H1 (cell line): ENCODE measurements around the gene CNGA2. TPM values are rescaled to one million over a fixed set of nuclear protein-coding genes. Genes with fewer than 3 reads are reported as not detected.

Experiments
- CTCF ChIA-PET: fragments of 300-600 bp; sonication (Branson Sonifier 250); formaldehyde crosslinking; loops from one replicate; lab custom pipeline; 2021; ENCODE audit not compliant: partially characterized antibody; lab: Charles Lee
- POLR2A ChIA-PET: fragments of 300-600 bp; sonication (Branson Sonifier 250); formaldehyde crosslinking; loops from one replicate; lab custom pipeline; 2021; ENCODE audit warnings: inconsistent platforms; ENCODE audit not compliant: partially characterized antibody; lab: Charles Lee
- DNase-seq, 2 experiments: peaks; one replicate each; pipeline versions ENCODE4 v3.0.0 to v3.0.0-alpha.2; 2010 to 2022; ENCODE audit warnings: low spot score in 2 of 2, low read depth in 1 of 2, mixed read lengths in 1 of 2
- FAIRE-seq: peaks from 2 replicates; lab custom pipeline; 2011; peaks lifted over from hg19 to GRCh38; lab: Jason Lieb, UNC
- H2AFZ ChIP-seq: 2 replicates; pipeline ENCODE4 v1.8.1; 2012; ENCODE audit warnings: low read length, inconsistent platforms
- H2AK5ac ChIP-seq: 2 replicates; pipeline ENCODE4 v1.6.1; 2013; ENCODE audit warnings: low read depth, low read length
- H2BK120ac ChIP-seq: replicated peaks from 2 replicates; pipeline ENCODE3; 2013; ENCODE audit warnings: low read depth, low read length, inconsistent platforms
- H2BK12ac ChIP-seq: 2 replicates; pipeline ENCODE4 v1.6.1; 2013; ENCODE audit warnings: low read depth, low read length
- H2BK15ac ChIP-seq: 2 replicates; pipeline ENCODE4 v1.6.1; 2013; ENCODE audit warnings: low read length
- H2BK20ac ChIP-seq: 2 replicates; pipeline ENCODE4 v1.6.1; 2013; ENCODE audit warnings: low read length
- H2BK5ac ChIP-seq: 2 replicates; pipeline ENCODE4 v1.6.1; 2013; ENCODE audit warnings: low read depth, low read length
- H3K14ac ChIP-seq: 2 replicates; pipeline ENCODE4 v1.6.1; 2013; ENCODE audit warnings: inconsistent platforms; ENCODE audit not compliant: insufficient read length
- H3K18ac ChIP-seq: 2 replicates; pipeline ENCODE4 v1.6.1; 2013; ENCODE audit warnings: low read length; ENCODE audit errors: extremely low read depth
- H3K23ac ChIP-seq: 2 replicates; pipeline ENCODE4 v1.6.1; 2013; ENCODE audit warnings: inconsistent platforms; ENCODE audit not compliant: insufficient read length
- H3K23me2 ChIP-seq: 2 replicates; pipeline ENCODE4 v1.6.1; 2013; ENCODE audit warnings: low read depth, low read length
- H3K27ac ChIP-seq: 2 replicates; pipeline ENCODE4 v1.6.1; 2011; ENCODE audit warnings: low read depth, low read length, inconsistent platforms
- H3K27me3 ChIP-seq, 4 experiments: replicated peaks in 1 of 4; 1 replicate in 1 of 4; 2 replicates in 3 of 4; pipeline versions ENCODE4 v1.6.1 to v1.8.1; 2011 to 2013; ENCODE audit warnings: low read length in 3 of 4, mild to moderate bottlenecking in 3 of 4, inconsistent platforms in 2 of 4, mixed read lengths in 2 of 4, moderate library complexity in 1 of 4; ENCODE audit not compliant: control insufficient read depth in 3 of 4, insufficient read depth in 3 of 4; ENCODE audit errors: extremely low read depth in 1 of 4
- H3K36me3 ChIP-seq, 4 experiments: 2 replicates each; pipeline versions ENCODE4 v1.6.1 to v1.8.1; 2011 to 2013; ENCODE audit warnings: mild to moderate bottlenecking in 4 of 4, low read length in 3 of 4, moderate library complexity in 2 of 4, control low read depth in 1 of 4, inconsistent platforms in 1 of 4; ENCODE audit not compliant: insufficient read depth in 4 of 4, control insufficient read depth in 2 of 4
- H3K4ac ChIP-seq: replicated peaks from 2 replicates; pipeline ENCODE3; 2013; ENCODE audit warnings: low read length, low read depth, mixed read lengths, inconsistent platforms; ENCODE audit not compliant: insufficient read length
- H3K4me1 ChIP-seq, 4 experiments: replicated peaks in 1 of 4; 1 replicate in 1 of 4; 2 replicates in 3 of 4; pipeline versions ENCODE4 v1.6.1 to v1.8.1; 2011 to 2013; ENCODE audit warnings: low read length in 3 of 4, inconsistent platforms in 2 of 4, mixed read lengths in 1 of 4; ENCODE audit not compliant: insufficient read depth in 4 of 4, control insufficient read depth in 3 of 4
- H3K4me2 ChIP-seq, 2 experiments: 2 replicates each; pipeline versions ENCODE4 v1.6.1 to v1.8.1; 2011 to 2013; ENCODE audit warnings: low read depth in 2 of 2, low read length in 2 of 2, control low read depth in 1 of 2, inconsistent platforms in 1 of 2, mild to moderate bottlenecking in 1 of 2; ENCODE audit not compliant: insufficient read depth in 1 of 2
- H3K4me3 ChIP-seq, 4 experiments: fragments of 200-600, 300-600 bp in 1 of 4; sonication (generic), shearing (Covaris generic), sonication (Bioruptor Twin) in 1 of 4; 2 replicates each; pipeline versions ENCODE4 v1.5.1 to v1.8.1; 2011 to 2016; ENCODE audit warnings: low read length in 4 of 4, low read depth in 3 of 4, control low read depth in 2 of 4, inconsistent platforms in 2 of 4, mild to moderate bottlenecking in 2 of 4, mixed read lengths in 1 of 4, moderate library complexity in 1 of 4; ENCODE audit not compliant: insufficient read depth in 2 of 4; ENCODE audit errors: extremely low read depth in 1 of 4
- H3K56ac ChIP-seq: replicated peaks from 2 replicates; pipeline ENCODE3; 2013; ENCODE audit warnings: low read depth, mild to moderate bottlenecking, mixed read lengths, low read length, inconsistent platforms; ENCODE audit not compliant: insufficient read length
- H3K79me1 ChIP-seq: 2 replicates; pipeline ENCODE4 v1.6.1; 2013; ENCODE audit warnings: low read depth, low read length, control low read depth
- H3K79me2 ChIP-seq, 2 experiments: 2 replicates each; pipeline versions ENCODE4 v1.6.1 to v1.8.1; 2012 to 2013; ENCODE audit warnings: low read length in 2 of 2, mild to moderate bottlenecking in 2 of 2, inconsistent platforms in 1 of 2; ENCODE audit not compliant: insufficient read depth in 2 of 2, control insufficient read depth in 1 of 2
- H3K9ac ChIP-seq, 4 experiments: replicated peaks in 1 of 4; 1 replicate in 1 of 4; 2 replicates in 3 of 4; pipeline versions ENCODE4 v1.6.1 to v1.8.1; 2011 to 2013; ENCODE audit warnings: low read depth in 3 of 4, low read length in 3 of 4, control low read depth in 2 of 4, mild to moderate bottlenecking in 2 of 4, moderate library complexity in 2 of 4, inconsistent platforms in 1 of 4; ENCODE audit errors: extremely low read depth in 1 of 4
- H3K9me3 ChIP-seq, 2 experiments: 2 replicates each; pipeline versions ENCODE4 v1.6.1 to v1.8.1; 2012 to 2013; ENCODE audit warnings: mild to moderate bottlenecking in 2 of 2, moderate library complexity in 2 of 2, control low read depth in 1 of 2, inconsistent platforms in 1 of 2, low read depth in 1 of 2, low read length in 1 of 2, mixed read lengths in 1 of 2; ENCODE audit not compliant: insufficient read depth in 2 of 2
- H4K20me1 ChIP-seq, 2 experiments: replicated peaks in 1 of 2; 2 replicates each; pipeline versions ENCODE3 to v1.8.1; 2011 to 2013; ENCODE audit warnings: inconsistent platforms in 2 of 2, low read length in 2 of 2, mild to moderate bottlenecking in 1 of 2; ENCODE audit not compliant: insufficient read depth in 2 of 2, control insufficient read depth in 1 of 2
- H4K5ac ChIP-seq: 2 replicates; pipeline ENCODE4 v1.6.1; 2013; ENCODE audit warnings: low read length, low read depth, mixed read lengths, inconsistent platforms; ENCODE audit not compliant: insufficient read length
- H4K8ac ChIP-seq: 2 replicates; pipeline ENCODE4 v1.8.0; 2013; ENCODE audit warnings: mild to moderate bottlenecking, moderate library complexity, low read length, inconsistent platforms; ENCODE audit not compliant: insufficient read depth; ENCODE audit errors: extremely low read depth
- H4K91ac ChIP-seq: replicated peaks from 2 replicates; pipeline ENCODE3; 2013; ENCODE audit warnings: low read length, mixed read lengths, inconsistent platforms; ENCODE audit not compliant: insufficient read length
- CREB1 ChIP-seq: IDR thresholded peaks from 2 replicates; pipeline ENCODE4 v1.6.1; 2012; ENCODE audit warnings: inconsistent platforms
- CTBP2 ChIP-seq: IDR thresholded peaks from 2 replicates; pipeline ENCODE4 v1.7.0; 2011; ENCODE audit warnings: borderline replicate concordance, mild to moderate bottlenecking, moderate library complexity, mixed read lengths, low read length; ENCODE audit not compliant: insufficient read depth, insufficient read length
- EZH2 ChIP-seq: fragments of 200-600 bp; sonication (generic); IDR thresholded peaks from 2 replicates; pipeline ENCODE4 v1.7.1; 2012; ENCODE audit warnings: low read depth, mild to moderate bottlenecking, moderate library complexity, low read length, inconsistent platforms; ENCODE audit not compliant: severe bottlenecking
- HDAC2 ChIP-seq, 2 experiments: fragments of 300-600 bp in 1 of 2; sonication (generic) in 1 of 2; IDR thresholded peaks; 2 replicates each; pipeline ENCODE4 v1.6.1; 2011 to 2012; ENCODE audit warnings: low read depth in 2 of 2, low read length in 2 of 2, mild to moderate bottlenecking in 2 of 2, moderate library complexity in 2 of 2, borderline replicate concordance in 1 of 2, inconsistent platforms in 1 of 2
- NRF1 ChIP-seq: IDR thresholded peaks from 2 replicates; pipeline ENCODE4 v1.6.1; 2011; ENCODE audit warnings: mild to moderate bottlenecking, low read depth, low read length, improper control_type of control experiment
- RAD21 ChIP-seq, 2 experiments: IDR thresholded peaks in 1 of 2; conservative IDR thresholded peaks in 1 of 2; 2 replicates each; pipeline ENCODE4 v1.6.1; 2011; ENCODE audit warnings: low read depth in 2 of 2, low read length in 2 of 2, improper control_type of control experiment in 1 of 2, inconsistent platforms in 1 of 2, mild to moderate bottlenecking in 1 of 2, moderate library complexity in 1 of 2
- YY1 ChIP-seq: IDR thresholded peaks from 2 replicates; pipeline ENCODE4 v1.6.1; 2011; ENCODE audit warnings: low read depth, mild to moderate bottlenecking, low read length
- WGBS, 2 experiments: shearing (Covaris generic) in 1 of 2; methylation state at CpG; one replicate each; pipeline versions ENCODE4 v1.1.6 to v1.1.7; 2013 to 2015; ENCODE audit warnings: low lambda C conversion rate in 2 of 2, mixed read lengths in 2 of 2, inconsistent platforms in 1 of 2, low coverage in 1 of 2, missing lambda C conversion rate in 1 of 2; ENCODE audit not compliant: insufficient replicate concordance in 2 of 2, insufficient coverage in 1 of 2, insufficient read length in 1 of 2; ENCODE audit errors: extremely low coverage in 1 of 2, missing lambda C conversion rate in 1 of 2; 5-methylcytosine and 5-hydroxymethylcytosine counted together
- polyA plus RNA-seq, 7 experiments: library from polyadenylated mRNA; depleted of rRNA in 3 of 7; stranded (reverse) in 5 of 7; unstranded in 2 of 7; fragments of >200 nt in 5 of 7; fragments of 200-250 nt in 2 of 7; gene quantifications; 1 replicate in 5 of 7; 2 replicates in 1 of 7; 4 replicates in 1 of 7; pipeline versions ENCODE4 v1.2.1 to v1.2.3, GENCODE V29; 2011 to 2013; ENCODE audit warnings: missing spikeins in 2 of 7, mixed read lengths in 2 of 7
- total RNA-seq: library from RNA; stranded (reverse); fragmentation: NEBNext Ultra II Directional; extraction: Animal tissue kit (Norgen Biotek cat#: 25700); gene quantifications from 2 replicates; pipeline ENCODE4 v1.2.1, GENCODE V29; 2021
- TF ChIP-seq, protein P1 (sequence below): IDR thresholded peaks from 2 replicates; pipeline ENCODE4 v1.6.1; 2012; ENCODE audit warnings: inconsistent platforms
- TF ChIP-seq, protein P2 (sequence below): IDR thresholded peaks from 2 replicates; pipeline ENCODE4 v1.6.1; 2011; ENCODE audit warnings: low read depth, mild to moderate bottlenecking, low read length; ENCODE audit not compliant: insufficient read depth
- TF ChIP-seq, protein P3 (sequence below), 3 experiments: IDR thresholded peaks; 1 replicate in 2 of 3; 2 replicates in 1 of 3; pipeline versions ENCODE4 v1.5.1 to v1.6.1; 2011; ENCODE audit warnings: low read length in 3 of 3, mild to moderate bottlenecking in 3 of 3, inconsistent platforms in 2 of 3, low read depth in 1 of 3, moderate library complexity in 1 of 3; ENCODE audit not compliant: insufficient read depth in 1 of 3; ENCODE audit errors: control extremely low read depth in 1 of 3

The CNGA2 gene
- total and polyA plus RNA-seq, 2 of the 8 experiments (the other 6 are each of a cell fraction or from before 2014, with no cell fraction given): not detected

DNA sequence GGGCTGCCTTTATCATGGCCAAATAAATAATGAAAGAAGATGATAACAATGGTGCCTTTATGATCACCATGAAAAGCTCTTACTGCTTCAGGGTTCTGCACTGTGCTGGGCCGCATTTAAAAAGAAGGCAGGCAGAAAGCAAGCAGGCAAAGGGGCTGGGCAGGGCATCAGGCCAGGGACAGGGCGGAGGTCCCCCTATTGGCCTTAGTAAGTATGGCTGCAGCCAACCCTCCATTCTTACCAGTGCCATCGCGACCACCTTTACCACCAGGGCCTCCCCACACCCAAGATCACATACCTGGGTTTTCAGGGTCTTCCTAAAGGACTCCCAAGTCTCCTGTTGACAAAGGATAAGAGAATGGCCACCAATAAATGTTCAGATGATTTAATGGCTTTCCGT is 38.9 kb downstream of the CNGA2 start:
- Histone ChIP-seq H3K36me3 (no peaks in the 10 kb centered on the region), H3K9me3 (no peaks in the 10 kb centered on the region), H3K4ac (no peak overlapping the region), H3K4me3 (no peak overlapping the region), H4K91ac (no peak overlapping the region), H2BK120ac (no peak overlapping the region), H4K20me1 (no peaks in the 10 kb centered on the region), H3K18ac (no peak overlapping the region), H2BK5ac (no peak overlapping the region), H3K79me1 (no peaks in the 10 kb centered on the region), H3K4me1 (no peaks in the 10 kb centered on the region), H4K8ac (no peak overlapping the region), H3K56ac (no peak overlapping the region), H3K14ac (no peak overlapping the region), H3K27me3 (no peaks in the 10 kb centered on the region), H2AFZ (no peak overlapping the region), H2AK5ac (no peak overlapping the region), H3K4me2 (no peak overlapping the region), H2BK12ac (no peak overlapping the region), H4K5ac (no peak overlapping the region), H3K79me2 (no peaks in the 10 kb centered on the region), H2BK15ac (no peak overlapping the region), H3K23me2 (no peaks in the 10 kb centered on the region), H3K23ac (no peak overlapping the region), H3K27ac (no peak overlapping the region), H2BK20ac (no peak overlapping the region), H3K9ac (no peak overlapping the region)
- DNase-seq (no peak), FAIRE-seq (no peak)
- 72% methylated on average over 5 of the region's 5 CpGs; no CpG with 5 or more reads in 1 of the 2 experiments for WGBS, 2 experiments
- ChIA-PET CTCF (interaction anchor here (0.7 to 2.9 kb wide), 6 partner anchors 9 to 862 kb away, joined by 3 to 9 read pairs (median 4); no protein-coding TSS in a partner anchor), POLR2A (no interaction called here)
- TF ChIP-seq YY1: no peak
- TF ChIP-seq, protein P1, sequence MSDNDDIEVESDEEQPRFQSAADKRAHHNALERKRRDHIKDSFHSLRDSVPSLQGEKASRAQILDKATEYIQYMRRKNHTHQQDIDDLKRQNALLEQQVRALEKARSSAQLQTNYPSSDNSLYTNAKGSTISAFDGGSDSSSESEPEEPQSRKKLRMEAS: no peak
- TF ChIP-seq RAD21 (IDR thresholded peaks at IDR 0.05 in 1 of 2, conservative IDR thresholded peaks at IDR 0.05 in 1 of 2; ENCODE audit: low read depth in 2 of 2, low read length in 2 of 2): peak in 1 of 2 experiments; percentile 30; a peak in 1 of 4 replicates
- TF ChIP-seq CTBP2: no peak
- TF ChIP-seq HDAC2 (IDR thresholded peaks at IDR 0.05; ENCODE audit: borderline replicate concordance in 1 of 2, low read depth in 2 of 2, low read length in 2 of 2): no peak
- TF ChIP-seq, protein P2, sequence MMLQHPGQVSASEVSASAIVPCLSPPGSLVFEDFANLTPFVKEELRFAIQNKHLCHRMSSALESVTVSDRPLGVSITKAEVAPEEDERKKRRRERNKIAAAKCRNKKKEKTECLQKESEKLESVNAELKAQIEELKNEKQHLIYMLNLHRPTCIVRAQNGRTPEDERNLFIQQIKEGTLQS: no peak
- TF ChIP-seq NRF1: no peak
- TF ChIP-seq CREB1: no peak
- TF ChIP-seq, protein P3, sequence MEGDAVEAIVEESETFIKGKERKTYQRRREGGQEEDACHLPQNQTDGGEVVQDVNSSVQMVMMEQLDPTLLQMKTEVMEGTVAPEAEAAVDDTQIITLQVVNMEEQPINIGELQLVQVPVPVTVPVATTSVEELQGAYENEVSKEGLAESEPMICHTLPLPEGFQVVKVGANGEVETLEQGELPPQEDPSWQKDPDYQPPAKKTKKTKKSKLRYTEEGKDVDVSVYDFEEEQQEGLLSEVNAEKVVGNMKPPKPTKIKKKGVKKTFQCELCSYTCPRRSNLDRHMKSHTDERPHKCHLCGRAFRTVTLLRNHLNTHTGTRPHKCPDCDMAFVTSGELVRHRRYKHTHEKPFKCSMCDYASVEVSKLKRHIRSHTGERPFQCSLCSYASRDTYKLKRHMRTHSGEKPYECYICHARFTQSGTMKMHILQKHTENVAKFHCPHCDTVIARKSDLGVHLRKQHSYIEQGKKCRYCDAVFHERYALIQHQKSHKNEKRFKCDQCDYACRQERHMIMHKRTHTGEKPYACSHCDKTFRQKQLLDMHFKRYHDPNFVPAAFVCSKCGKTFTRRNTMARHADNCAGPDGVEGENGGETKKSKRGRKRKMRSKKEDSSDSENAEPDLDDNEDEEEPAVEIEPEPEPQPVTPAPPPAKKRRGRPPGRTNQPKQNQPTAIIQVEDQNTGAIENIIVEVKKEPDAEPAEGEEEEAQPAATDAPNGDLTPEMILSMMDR (IDR thresholded peaks at IDR 0.05; ENCODE audit: control extremely low read depth in 1 of 3, insufficient read depth in 1 of 3, low read depth in 1 of 3, low read length in 3 of 3): peak; percentile 32 to 54 (median 48)
- no peak for TF ChIP-seq EZH2
